ENCODE measurements around the gene BTF3. TPM values are rescaled to one million over a fixed set of nuclear protein-coding genes. Genes with fewer than 3 reads are reported as not detected.
A peak's percentile ranks its signal among the peaks of the same experiment; 100 is the strongest.

BTF3 gene
- total RNA-seq, 4 donors from 2014 or later, result 467 to 654 (median 574) TPM

- no peaks in the 10 kb centered on the region for H3K9me3 ChIP-seq
- TF ChIP-seq CTCF (IDR thresholded peaks at IDR 0.05) (no peak), POLR2A (IDR thresholded peaks at IDR 0.05) (no peak)
- intact Hi-C loops (cut with DNase I), result no loop called here
- DNase-seq, result no peak
- peaks cover 3 to 39% (median 4%) of the 10 kb centered on the region in 3 donors for H3K4me1 ChIP-seq
- H3K27ac ChIP-seq, result peak overlapping the region; percentile 35 to 80 (median 60)
- 53 to 59% methylated on average over 3 of the region's 3 CpGs for WGBS, 2 donors
- H3K27me3 ChIP-seq, result no peaks in the 10 kb centered on the region
- no peaks in the 10 kb centered on the region for H3K36me3 ChIP-seq
- H3K4me3 ChIP-seq, result no peak overlapping the region
Observed at GRCh38 chr5:73513996-73514395, 15.8 kb downstream of the BTF3 start.

DNA sequence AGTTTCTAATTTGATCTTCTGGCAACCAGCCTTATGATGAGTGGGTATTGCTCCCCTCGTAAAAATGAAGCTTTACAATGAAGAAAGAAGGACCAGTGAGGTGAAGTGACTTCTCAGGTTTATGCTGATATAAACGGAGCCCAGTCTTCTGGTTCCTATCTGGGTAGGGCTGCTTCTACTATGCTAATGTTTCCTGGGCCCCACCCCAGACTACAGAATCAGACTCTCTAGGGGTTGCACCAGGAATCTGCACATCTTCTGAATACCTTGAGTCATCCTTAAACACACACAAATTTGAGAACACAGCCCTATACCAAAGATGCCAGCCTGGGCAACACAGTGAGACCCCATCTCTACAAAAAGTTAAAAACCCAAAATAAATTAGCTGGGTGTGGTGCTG, 16.2 kb downstream of the BTF3 start:
- TF ChIP-seq POLR2A (IDR thresholded peaks at IDR 0.05) (no peak), CTCF (IDR thresholded peaks at IDR 0.05) (no peak)
- intact Hi-C loops (cut with DNase I), result no loop called here
- Histone ChIP-seq H3K4me3 (no peak overlapping the region), H3K4me1 (peaks cover 3 to 42% (median 7%) of the 10 kb centered on the region in 3 donors), H3K9me3 (no peaks in the 10 kb centered on the region), H3K27me3 (no peaks in the 10 kb centered on the region), H3K27ac (peak overlapping the region; percentile 35 to 80 (median 60)), H3K36me3 (no peaks in the 10 kb centered on the region)
- DNase-seq, result no peak
- 60 to 79% methylated on average over 2 of the region's 2 CpGs for WGBS, 2 donors

- intact Hi-C loops (cut with DNase I), result no loop called here
- WGBS, 2 donors, result 22 to 32% methylated on average over 4 of the region's 4 CpGs
- Histone ChIP-seq H3K4me1 (peaks cover 3 to 49% (median 7%) of the 10 kb centered on the region in 3 donors), H3K27me3 (no peaks in the 10 kb centered on the region), H3K27ac (peak overlapping the region in 3 of 4 donors; percentile 59 to 80 (median 61)), H3K9me3 (no peaks in the 10 kb centered on the region), H3K4me3 (no peak overlapping the region), H3K36me3 (no peaks in the 10 kb centered on the region)
- TF ChIP-seq CTCF (IDR thresholded peaks at IDR 0.05), result no peak
- no peak for TF ChIP-seq POLR2A (IDR thresholded peaks at IDR 0.05)
- DNase-seq, result no peak
Observed at GRCh38 chr5:73515232-73515631, 17.0 kb downstream of the BTF3 start.

DNA sequence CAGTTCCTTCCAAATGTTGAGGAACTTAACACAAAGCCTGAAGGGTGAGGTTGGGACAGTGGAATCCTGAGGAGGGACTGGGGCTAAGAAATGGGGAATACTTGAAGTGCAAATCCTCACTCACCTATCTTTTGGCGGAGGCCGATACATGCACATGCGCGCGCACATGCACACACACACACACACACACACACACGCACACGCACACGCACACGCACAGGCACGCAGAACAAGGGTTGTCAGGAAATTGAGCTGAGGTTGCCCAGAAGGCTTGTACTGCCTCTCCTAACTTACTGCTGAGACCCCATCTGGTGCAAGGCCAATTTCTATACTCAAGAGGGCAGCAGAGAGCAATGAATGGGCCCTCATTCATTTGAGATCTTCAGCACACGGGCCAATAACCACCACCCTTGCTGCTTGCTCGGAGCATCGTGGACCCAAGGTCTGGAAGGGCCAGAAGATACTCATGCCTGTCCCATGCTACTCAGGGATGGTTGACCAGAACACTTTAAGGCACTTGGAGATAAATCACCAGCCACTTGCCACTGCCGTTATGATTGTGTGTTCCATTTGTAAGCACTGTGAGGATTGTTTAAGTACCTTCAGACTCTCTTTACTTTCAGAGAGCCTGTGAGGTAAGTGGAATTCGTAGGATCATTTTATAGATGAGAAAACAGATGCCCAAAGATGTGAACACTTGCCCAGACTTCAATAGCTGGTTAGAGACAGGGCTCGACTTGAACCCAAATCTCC, 21.5 kb downstream of the BTF3 start:
- WGBS, 2 donors, result 17 to 19% methylated on average over 15 of the region's 16 CpGs
- Histone ChIP-seq H3K4me1 (peaks cover 6 to 44% (median 7%) of the 10 kb centered on the region in 3 donors), H3K4me3 (no peak overlapping the region), H3K36me3 (no peaks in the 10 kb centered on the region), H3K9me3 (no peaks in the 10 kb centered on the region), H3K27me3 (no peaks in the 10 kb centered on the region), H3K27ac (no peak overlapping the region)
- intact Hi-C loops (cut with DNase I), result no loop called here
- TF ChIP-seq CTCF (IDR thresholded peaks at IDR 0.05), result peak; percentile 15 to 86 (median 72)
- TF ChIP-seq POLR2A (IDR thresholded peaks at IDR 0.05), result no peak
- DNase-seq, result peak; percentile 14

GRCh38 chr5:73522989-73523388, 24.7 kb downstream of the BTF3 start:
- WGBS, 2 donors, result 36 to 70% methylated on average over 7 of the region's 7 CpGs
- peak overlapping the region in 2 of 4 donors; percentile 46 to 64 for H3K27ac ChIP-seq

More at GRCh38 chr5:73522989-73523388, 24.7 kb downstream of the BTF3 start:
- H3K9me3 ChIP-seq, result no peaks in the 10 kb centered on the region
- H3K27me3 ChIP-seq, result no peaks in the 10 kb centered on the region
- TF ChIP-seq CTCF (IDR thresholded peaks at IDR 0.05) (peak in 1 of 6 experiments; percentile 6), POLR2A (IDR thresholded peaks at IDR 0.05) (no peak)
- peaks cover 3 to 26% (median 3%) of the 10 kb centered on the region in 3 donors for H3K4me1 ChIP-seq
- H3K4me3 ChIP-seq, result no peak overlapping the region
- no peak for DNase-seq
- intact Hi-C loops (cut with DNase I), result no loop called here
- H3K36me3 ChIP-seq, result no peaks in the 10 kb centered on the region

All from esophagus squamous epithelium (tissue), 5 donors.